ENCODE data around the gene NNAT. TPM values are rescaled to one million over a fixed set of nuclear protein-coding genes. Genes with fewer than 3 reads are reported as not detected.

NNAT gene
- total RNA-seq, 8 experiments from 2014 or later: 2.5 to 478 (median 9.1) TPM

DNA sequence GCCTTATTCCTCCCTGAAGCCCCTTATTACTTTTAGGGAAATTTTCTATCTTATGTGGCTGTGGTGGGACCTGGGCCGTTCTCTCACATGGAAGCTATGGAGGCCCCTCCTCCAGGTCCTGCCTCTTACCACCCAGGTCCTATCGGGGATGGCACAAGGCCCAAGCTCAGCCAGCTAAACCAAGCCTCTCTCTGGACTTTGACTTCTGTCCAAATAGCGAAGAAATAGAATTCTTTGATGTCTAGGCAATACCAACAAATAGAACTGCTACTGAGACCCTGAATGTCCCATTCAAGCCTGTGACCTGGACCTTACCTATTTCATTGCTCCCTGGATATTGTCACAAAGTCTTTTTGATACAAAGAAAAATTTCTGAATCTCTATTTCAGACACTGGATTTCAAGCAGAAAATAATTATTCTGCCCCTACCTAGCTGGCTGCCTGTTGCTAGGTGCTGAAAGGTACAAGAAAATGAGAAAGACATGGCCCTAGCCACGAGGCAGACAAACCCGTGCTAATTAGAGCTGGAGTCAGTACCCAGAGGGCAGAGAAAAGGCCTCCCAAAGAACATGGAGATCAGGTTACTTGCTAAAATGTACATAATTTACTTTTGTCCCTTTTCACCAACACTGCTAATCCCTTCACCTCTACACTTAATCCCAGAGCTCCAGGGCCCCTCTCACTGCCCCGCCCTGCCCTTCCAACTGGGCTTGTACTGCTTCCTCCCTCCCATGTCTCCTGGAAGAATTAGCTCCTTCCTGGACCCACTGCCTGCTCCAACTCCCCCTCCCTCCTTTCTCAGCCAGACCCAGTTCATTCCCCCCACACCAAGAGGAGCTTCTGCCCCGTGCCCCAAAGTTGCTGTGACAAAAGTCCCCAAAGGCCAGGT lies 15.5 kb upstream of the NNAT start:
- in situ Hi-C loops (cut with MboI; ENCODE audit: low pct_unique_long_range_greater_than_20kb in 2 of 9, low sequenced_read_pairs in 9 of 9, unreplicated experiment in 9 of 9): no loop called here
- H3K27ac ChIP-seq: no peak overlapping the region
- peak in 4 of 8 experiments; percentile 39 to 89 (median 80) for ATAC-seq (replicated peaks in 6 of 8)
- 0 to 100% (median 83%) methylated on average over 1 to 5 of the region's 7 CpGs; no CpG with 5 or more reads in 3 of the 10 experiments for WGBS, 10 experiments
- peaks cover under 1 to 5% of the 10 kb centered on the region in 2 donors for H3K4me1 ChIP-seq (replicated peaks in 1 of 2)
- H3K4me3 ChIP-seq: no peak overlapping the region

DNA sequence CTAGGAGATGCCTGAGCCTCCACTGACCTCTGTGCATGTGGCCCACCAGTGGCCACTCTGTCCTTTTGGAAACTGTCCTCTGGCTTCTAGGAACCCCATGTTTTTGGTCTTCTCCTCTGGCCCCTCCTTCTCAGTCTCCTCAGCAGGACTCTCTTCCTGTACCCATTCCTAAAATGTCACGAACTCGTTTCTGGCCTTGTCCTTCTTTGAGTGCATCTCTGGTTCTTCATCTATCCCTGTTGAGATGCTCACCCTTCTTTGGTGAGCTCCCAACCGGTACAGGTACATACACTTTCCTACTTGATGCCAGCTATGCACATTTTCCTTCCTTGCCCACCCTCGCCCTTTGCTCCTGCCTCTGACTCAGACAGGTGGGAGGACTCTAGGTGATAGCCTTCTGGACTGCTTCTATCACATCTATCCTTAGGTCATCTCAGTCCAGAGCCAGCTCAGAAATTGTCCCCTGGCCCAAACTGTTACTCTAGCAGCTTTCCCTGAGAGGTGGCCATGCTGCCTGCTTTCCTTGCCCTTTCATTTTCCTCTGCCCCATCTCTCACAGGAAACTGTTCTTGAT lies 14.8 kb upstream of the NNAT start:
- ATAC-seq (replicated peaks in 6 of 8): no peak
- WGBS, 10 experiments: 83 to 100% (median 95%) methylated on average over 1 to 4 of the region's 4 CpGs; no CpG with 5 or more reads in 3 of the 10 experiments
- in situ Hi-C loops (cut with MboI; ENCODE audit: low pct_unique_long_range_greater_than_20kb in 2 of 9, low sequenced_read_pairs in 9 of 9, unreplicated experiment in 9 of 9): no loop called here
- Histone ChIP-seq H3K27ac (no peak overlapping the region), H3K4me1 (replicated peaks in 1 of 2) (peaks cover 0 to 5% of the 10 kb centered on the region in 2 donors), H3K4me3 (no peak overlapping the region)

DNA sequence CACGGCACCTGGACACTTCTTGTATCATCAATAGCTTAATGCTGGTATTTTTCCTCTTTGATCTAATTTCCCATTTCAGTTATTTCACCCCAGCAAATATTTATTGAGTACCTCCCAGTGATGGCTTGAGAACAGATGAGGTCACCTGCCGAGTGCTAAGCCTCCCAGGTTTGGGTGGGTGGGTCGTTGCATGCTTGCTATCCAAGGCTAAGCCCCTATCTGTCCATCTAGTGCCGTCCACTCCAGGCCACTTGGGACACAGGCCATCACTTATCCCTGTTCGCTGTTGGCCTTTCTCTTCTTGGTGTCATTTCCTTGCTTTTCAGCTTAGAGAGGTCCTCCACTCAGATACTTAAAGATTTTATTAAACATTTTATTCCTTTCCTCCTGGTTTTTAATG lies 10.8 kb upstream of the NNAT start:
- H3K27ac ChIP-seq: no peak overlapping the region
- in situ Hi-C loops (cut with MboI; ENCODE audit: low pct_unique_long_range_greater_than_20kb in 2 of 9, low sequenced_read_pairs in 9 of 9, unreplicated experiment in 9 of 9): no loop called here
- no peak overlapping the region for H3K4me3 ChIP-seq
- ATAC-seq (replicated peaks in 6 of 8): no peak
- peaks cover 0 to 5% of the 10 kb centered on the region in 2 donors for H3K4me1 ChIP-seq (replicated peaks in 1 of 2)
- WGBS, 10 experiments: 92 to 100% (median 100%) methylated on average over 1 to 2 of the region's 5 CpGs; no CpG with 5 or more reads in 4 of the 10 experiments

DNA sequence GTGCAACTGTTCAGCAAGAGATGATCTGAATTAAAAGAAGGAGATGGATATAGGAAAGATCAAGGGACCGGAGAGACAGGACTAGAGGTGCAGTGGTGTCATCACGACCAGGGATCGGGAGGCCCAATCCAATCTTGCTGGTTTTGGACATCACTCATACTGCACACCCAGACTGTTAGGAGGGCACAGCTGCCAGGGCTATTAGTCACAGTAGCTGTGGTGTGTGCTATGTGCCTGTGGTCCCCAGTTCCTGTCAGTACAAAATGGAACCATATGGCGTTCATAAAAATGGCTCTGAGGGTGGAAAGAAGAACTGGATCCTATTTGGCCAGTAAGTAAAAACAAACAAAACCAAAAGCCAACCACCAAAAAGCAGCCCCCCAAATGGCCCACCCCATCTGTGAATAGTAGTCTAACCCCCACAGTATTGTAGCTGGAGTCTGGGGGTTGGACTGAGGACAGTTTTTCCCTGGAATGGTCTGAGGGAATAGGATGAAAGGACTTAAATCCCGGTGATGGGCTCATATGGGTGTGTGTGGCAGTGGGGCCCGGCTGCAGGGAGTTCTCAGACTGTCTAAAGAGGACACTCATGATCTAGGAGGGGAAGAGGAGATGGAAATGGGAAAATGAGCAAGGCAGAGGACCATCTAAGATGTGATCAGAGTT lies 9.3 kb upstream of the NNAT start:
- Histone ChIP-seq H3K27ac (no peak overlapping the region), H3K4me3 (no peak overlapping the region), H3K4me1 (replicated peaks in 1 of 2) (peaks cover under 1 to 2% of the 10 kb centered on the region in 2 donors)
- ATAC-seq (replicated peaks in 6 of 8): peak in 1 of 8 experiments; percentile 34
- WGBS, 10 experiments: 0 to 100% (median 90%) methylated on average over 2 to 6 of the region's 6 CpGs
- in situ Hi-C loops (cut with MboI; ENCODE audit: low pct_unique_long_range_greater_than_20kb in 2 of 9, low sequenced_read_pairs in 9 of 9, unreplicated experiment in 9 of 9): no loop called here

DNA sequence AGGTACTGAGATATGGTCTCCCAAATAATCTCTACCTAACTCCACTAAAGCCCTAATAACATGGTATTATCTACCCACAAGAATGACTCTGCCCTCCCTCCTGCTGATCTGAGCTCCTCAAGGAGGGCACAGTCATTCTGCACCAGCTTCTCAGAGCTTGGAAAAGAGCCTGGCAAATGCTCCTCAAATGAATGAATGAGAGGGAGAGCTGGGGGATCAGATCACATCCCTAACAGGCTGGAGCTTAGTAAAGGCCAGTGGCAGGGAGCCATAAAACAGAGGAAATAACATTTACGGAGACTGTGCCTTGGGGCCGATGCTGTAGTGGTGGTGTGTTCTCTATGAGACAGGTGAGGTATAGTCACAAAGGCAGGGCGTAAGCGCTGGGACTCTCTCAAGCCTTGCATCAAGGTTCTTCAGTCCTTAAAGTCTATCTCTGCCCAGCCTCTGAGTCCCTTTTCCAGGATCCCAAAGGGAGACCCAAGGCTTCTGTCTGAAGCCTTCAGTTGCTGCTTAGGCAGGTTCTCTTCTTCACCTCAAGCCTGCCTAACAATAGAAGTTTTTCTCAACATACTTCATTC lies 7.2 kb upstream of the NNAT start:
- in situ Hi-C loops (cut with MboI; ENCODE audit: low pct_unique_long_range_greater_than_20kb in 2 of 9, low sequenced_read_pairs in 9 of 9, unreplicated experiment in 9 of 9): no loop called here
- ATAC-seq (replicated peaks in 6 of 8): no peak
- 81 to 100% (median 100%) methylated on average over 2 to 3 of the region's 4 CpGs; no CpG with 5 or more reads in 4 of the 10 experiments for WGBS, 10 experiments

DNA sequence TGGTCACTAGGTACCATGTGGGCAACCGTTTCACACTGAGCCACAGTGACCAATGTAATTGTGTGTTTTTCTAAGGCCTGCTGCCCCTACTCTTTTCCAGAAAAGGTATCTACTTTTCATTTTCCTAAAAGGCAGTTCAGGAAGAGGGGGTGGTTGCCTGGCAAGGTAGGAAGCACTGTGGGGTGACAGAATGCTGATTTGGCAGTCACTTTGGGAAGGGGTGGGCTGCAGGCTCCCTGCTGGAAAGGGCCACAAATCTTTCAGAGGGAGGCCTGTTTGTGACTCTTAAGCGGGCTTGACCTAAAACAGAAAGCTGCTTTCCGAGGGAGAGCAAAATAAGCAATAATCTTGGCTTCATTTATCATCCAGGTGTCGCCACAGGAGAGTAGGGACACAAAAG lies 5.2 kb upstream of the NNAT start:
- Histone ChIP-seq H3K27ac (no peak overlapping the region), H3K4me3 (no peak overlapping the region), H3K4me1 (replicated peaks in 1 of 2) (peaks cover 27 to 39% of the 10 kb centered on the region in 2 donors)
- WGBS, 10 experiments: 64 to 100% (median 93%) methylated on average over 1 to 4 of the region's 4 CpGs; no CpG with 5 or more reads in 2 of the 10 experiments
- no peak for ATAC-seq (replicated peaks in 6 of 8)
- in situ Hi-C loops (cut with MboI; ENCODE audit: low pct_unique_long_range_greater_than_20kb in 2 of 9, low sequenced_read_pairs in 9 of 9, unreplicated experiment in 9 of 9): no loop called here

More for the DNA sequence above, 7.2 kb upstream of the NNAT start:
- no peak overlapping the region for H3K27ac ChIP-seq
- peaks cover 11 to 22% of the 10 kb centered on the region in 2 donors for H3K4me1 ChIP-seq (replicated peaks in 1 of 2)
- H3K4me3 ChIP-seq: no peak overlapping the region

DNA sequence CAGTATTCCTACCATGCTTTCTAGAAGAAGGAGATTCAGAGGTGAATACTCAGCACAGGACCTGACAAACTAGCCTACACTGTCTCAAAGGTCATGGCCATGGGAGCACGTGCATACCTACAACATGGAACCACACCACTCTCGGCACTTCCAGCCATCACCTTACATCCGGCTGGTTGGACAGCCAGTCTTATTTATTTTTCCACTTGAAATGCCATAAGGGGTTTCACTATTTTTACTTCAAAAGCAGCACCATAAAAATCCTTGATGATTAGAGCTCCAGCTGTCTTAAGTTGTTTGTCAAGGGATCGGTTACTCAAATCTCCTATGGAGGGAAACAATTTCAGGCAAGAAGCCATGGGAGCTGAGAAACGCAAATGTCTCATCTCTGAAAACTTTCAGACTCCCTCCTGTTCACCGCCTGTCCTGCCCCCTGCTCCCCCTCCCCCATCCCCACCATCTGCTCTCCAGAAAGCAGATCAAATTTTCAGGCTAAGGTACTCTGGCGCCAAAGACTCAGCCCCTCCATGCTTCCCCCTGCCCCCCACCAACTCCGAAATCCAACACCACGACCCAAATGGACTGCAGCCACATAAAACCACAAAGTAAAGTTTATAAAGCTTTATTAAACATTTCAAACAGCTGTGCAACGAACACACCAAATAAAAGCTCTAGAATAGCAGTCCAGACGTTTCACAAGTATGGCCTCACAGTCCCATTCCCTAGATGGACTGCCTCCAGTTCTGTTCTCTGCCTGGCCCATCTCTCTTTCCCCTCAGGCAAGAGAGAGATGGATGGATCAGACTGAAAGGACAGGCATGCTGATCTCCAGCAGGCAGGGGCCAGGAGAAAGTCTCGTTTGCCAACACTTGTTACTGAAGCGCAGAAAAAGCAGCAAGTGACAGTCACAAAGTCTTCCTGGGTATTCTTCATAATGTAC lies 4.0 kb upstream of the NNAT start:
- WGBS, 10 experiments: 61 to 83% (median 72%) methylated on average over 2 to 6 of the region's 13 CpGs; no CpG with 5 or more reads in 4 of the 10 experiments
- no peak overlapping the region for H3K4me3 ChIP-seq
- in situ Hi-C loops (cut with MboI; ENCODE audit: low pct_unique_long_range_greater_than_20kb in 2 of 9, low sequenced_read_pairs in 9 of 9, unreplicated experiment in 9 of 9): no loop called here
- no peak for ATAC-seq (replicated peaks in 6 of 8)
- H3K4me1 ChIP-seq (replicated peaks in 1 of 2): peaks cover 27 to 39% of the 10 kb centered on the region in 2 donors
- no peak overlapping the region for H3K27ac ChIP-seq

DNA sequence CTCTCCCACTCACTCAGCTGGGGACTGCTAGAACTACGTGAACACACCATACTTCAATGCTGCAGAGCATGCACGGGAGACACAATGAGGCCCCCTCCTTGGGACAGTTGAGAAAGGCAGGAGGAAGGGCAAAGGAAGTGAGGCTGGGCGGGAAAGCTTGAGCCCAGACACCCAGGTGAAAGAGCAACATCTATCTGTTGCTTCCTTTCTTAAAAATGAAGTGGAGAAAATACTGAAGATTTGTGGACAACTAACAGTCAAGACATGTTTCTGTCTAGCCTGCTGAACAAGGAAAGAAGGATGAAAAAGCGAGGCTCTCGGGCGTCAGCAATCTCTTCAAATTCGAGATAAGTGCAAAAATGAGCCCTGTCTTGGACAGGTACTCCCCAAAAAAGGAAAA lies 3.0 kb upstream of the NNAT start:
- WGBS, 10 experiments: 72 to 100% (median 88%) methylated on average over 1 to 7 of the region's 7 CpGs; no CpG with 5 or more reads in 2 of the 10 experiments
- Histone ChIP-seq H3K4me1 (replicated peaks in 1 of 2) (peaks cover 27 to 46% of the 10 kb centered on the region in 2 donors), H3K4me3 (no peak overlapping the region), H3K27ac (no peak overlapping the region)
- ATAC-seq (replicated peaks in 6 of 8): no peak
- in situ Hi-C loops (cut with MboI; ENCODE audit: low pct_unique_long_range_greater_than_20kb in 2 of 9, low sequenced_read_pairs in 9 of 9, unreplicated experiment in 9 of 9): no loop called here

DNA sequence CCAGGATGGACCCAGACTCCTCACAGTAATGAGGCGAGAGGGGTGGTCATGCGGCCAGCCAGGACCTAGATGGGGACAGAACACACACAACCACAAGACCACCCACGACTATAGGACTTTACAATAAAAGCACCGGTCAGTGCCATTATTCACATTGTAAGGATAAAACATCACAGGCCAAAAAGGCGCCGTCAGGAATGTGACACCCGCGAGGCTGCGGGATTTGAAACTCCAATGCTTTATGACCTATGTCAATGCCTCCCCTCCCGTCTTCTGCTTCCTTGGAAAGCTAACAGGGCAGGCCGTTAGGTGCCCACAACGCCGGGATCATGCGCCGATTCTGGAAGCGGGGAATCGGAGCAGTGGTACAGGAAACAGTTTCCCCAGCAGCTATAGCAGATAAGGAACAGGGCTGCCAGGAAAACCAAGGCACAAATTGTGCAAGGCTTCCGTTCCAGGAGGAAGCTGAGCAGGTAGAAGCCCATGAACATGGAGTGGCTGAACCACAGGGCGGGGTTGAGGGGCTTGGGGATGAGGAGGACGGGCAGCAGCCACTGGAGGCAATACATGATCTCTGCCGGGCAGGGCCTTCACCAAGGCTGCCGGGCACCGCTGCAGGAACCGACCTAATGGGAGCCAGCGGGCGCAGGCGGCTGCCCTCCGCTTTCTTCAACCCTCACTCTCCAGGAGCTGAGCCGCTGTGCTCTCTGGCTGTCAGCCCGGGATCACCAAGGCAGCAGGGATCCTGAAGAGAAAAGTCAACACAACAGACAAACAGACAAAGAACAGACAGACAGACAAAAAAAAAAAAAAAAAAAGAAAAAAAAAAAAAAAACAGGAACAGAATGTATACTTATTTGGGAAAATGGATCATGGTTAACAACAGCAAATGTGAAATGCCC lies 2.2 kb upstream of the NNAT start:
- H3K4me3 ChIP-seq: no peak overlapping the region
- no peak overlapping the region for H3K27ac ChIP-seq
- in situ Hi-C loops (cut with MboI; ENCODE audit: low pct_unique_long_range_greater_than_20kb in 2 of 9, low sequenced_read_pairs in 9 of 9, unreplicated experiment in 9 of 9): no loop called here
- ATAC-seq (replicated peaks in 6 of 8): peak in 2 of 8 experiments; percentile 22 to 86
- WGBS, 10 experiments: 37 to 86% (median 71%) methylated on average over 1 to 19 of the region's 30 CpGs; no CpG with 5 or more reads in 1 of the 10 experiments
- H3K4me1 ChIP-seq (replicated peaks in 1 of 2): peaks cover 27 to 48% of the 10 kb centered on the region in 2 donors

DNA sequence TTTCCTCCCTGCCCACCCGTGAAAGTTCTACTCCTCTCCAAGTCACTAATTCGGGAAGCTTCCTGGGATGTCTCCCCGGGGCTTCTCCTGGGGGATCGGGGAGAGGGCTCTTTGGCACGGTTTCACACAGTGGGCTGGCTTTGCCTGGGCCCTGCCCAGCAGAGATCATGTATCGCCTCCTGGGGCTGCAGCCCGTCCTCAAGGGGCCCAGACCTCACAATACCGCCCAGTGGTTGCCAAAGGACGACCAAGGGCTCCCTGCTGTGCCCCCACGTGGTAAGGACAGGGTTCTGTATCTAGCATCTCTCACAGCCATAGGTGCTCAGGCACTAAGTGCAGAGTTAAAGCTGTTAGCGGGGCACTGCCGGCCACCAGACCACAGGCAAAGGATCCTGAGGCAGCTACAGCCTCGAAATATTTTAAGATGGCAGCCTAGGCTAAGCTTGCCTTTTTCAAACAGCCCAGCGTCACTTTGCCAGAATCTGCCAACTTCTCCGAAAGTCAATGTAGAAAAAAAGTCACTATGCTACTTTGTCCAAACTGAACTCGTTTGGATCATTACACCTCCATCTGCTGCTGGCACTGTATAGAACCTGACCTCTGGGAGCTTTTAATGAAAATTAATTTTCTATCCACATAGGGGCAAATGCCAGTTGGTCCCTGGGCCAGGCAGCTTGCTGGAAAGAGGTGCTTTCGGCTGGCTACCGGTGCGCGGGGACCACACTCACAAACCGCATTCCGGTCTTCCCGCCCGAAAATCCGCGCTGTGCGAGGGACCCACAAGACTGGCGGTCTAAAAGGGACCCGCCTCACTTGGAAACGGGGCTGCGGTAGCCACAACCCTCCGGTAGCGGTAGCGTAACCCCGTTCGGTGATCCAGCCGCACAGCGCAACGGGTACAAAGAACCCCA lies 1.3 kb upstream of the NNAT start:
- in situ Hi-C loops (cut with MboI; ENCODE audit: low pct_unique_long_range_greater_than_20kb in 2 of 9, low sequenced_read_pairs in 9 of 9, unreplicated experiment in 9 of 9): loop anchor here in 2 of 9 experiments (10.0 kb wide), 2 partner anchors 125 to 325 kb away; no protein-coding TSS in a partner anchor
- Histone ChIP-seq H3K4me1 (replicated peaks in 1 of 2) (peaks cover 33 to 55% of the 10 kb centered on the region in 2 donors), H3K27ac (no peak overlapping the region), H3K4me3 (peak overlapping the region in 3 of 5 donors; percentile 48 to 82 (median 74))
- peak in 6 of 8 experiments; percentile 19 to 82 (median 28) for ATAC-seq (replicated peaks in 6 of 8)
- 33 to 95% (median 86%) methylated on average over 1 to 31 of the region's 39 CpGs for WGBS, 10 experiments
